Heart left ventricle (tissue), 16 donors: Measurements from ENCODE around the gene OR5D16. TPM values are rescaled to one million over a fixed set of nuclear protein-coding genes. Genes with fewer than 3 reads are reported as not detected.
"Not testable (repeated sequence)": the region's sequence is repeated elsewhere in the genome, so short reads cannot be mapped to it uniquely, and the experiment has no call there.

Experiments
- ATAC-seq, 4 donors: fragments of 200-7000 bp; cut with Tn5 transposase; one replicate each; pipeline ENCODE4 v1.9.1; 2020 to 2022; ENCODE audit warnings: moderate library complexity in 4 of 4, mild to moderate bottlenecking in 3 of 4, moderate number of reproducible peaks in 1 of 4
- DNase-seq, 5 donors: peaks; one replicate each; pipeline ENCODE4 v3.0.0-alpha.2; 2020
- H3K27ac ChIP-seq, 12 donors: fragments of 200-600 bp; sonication (generic) in 4 of 12; one replicate each; pipeline versions ENCODE4 v1.5.0 to v1.8.0; 2016 to 2022; ENCODE audit warnings: mild to moderate bottlenecking in 2 of 12
- H3K27me3 ChIP-seq, 9 donors: fragments of 200-600 bp; sonication (generic) in 2 of 9; one replicate each; pipeline versions ENCODE4 v1.5.1 to v1.8.0; 2016 to 2022; ENCODE audit warnings: mild to moderate bottlenecking in 3 of 9
- H3K36me3 ChIP-seq, 9 donors: fragments of 200-600 bp; sonication (generic) in 2 of 9; one replicate each; pipeline versions ENCODE4 v1.5.0 to v1.8.0; 2018 to 2022; ENCODE audit warnings: mild to moderate bottlenecking in 2 of 9
- H3K4me1 ChIP-seq, 12 donors: fragments of 200-600 bp; sonication (generic) in 4 of 12; one replicate each; pipeline versions ENCODE4 v1.5.0 to v1.8.0; 2016 to 2022; ENCODE audit warnings: mild to moderate bottlenecking in 3 of 12
- H3K4me3 ChIP-seq, 12 donors: fragments of 200-600 bp; sonication (generic) in 4 of 12; one replicate each; pipeline versions ENCODE4 v1.5.0 to v1.8.0; 2017 to 2022; ENCODE audit warnings: mild to moderate bottlenecking in 9 of 12, moderate library complexity in 4 of 12
- H3K9me3 ChIP-seq, 12 donors: fragments of 200-600 bp; sonication (generic) in 4 of 12; one replicate each; pipeline versions ENCODE4 v1.5.0 to v1.8.0; 2016 to 2022; ENCODE audit warnings: mild to moderate bottlenecking in 1 of 12
- WGBS, 4 donors: extraction: QIAGEN DNeasy Blood & Tissue Kit in 2 of 4; methylation state at CpG; one replicate each; pipeline versions ENCODE4 v1.1.5 to v1.1.7; 2013 to 2018; 5-methylcytosine and 5-hydroxymethylcytosine counted together
- intact Hi-C, 10 donors: fragments of 100-400 bp; cut with DNase I; formaldehyde crosslinking; loops; one replicate each; pipeline versions ENCODE4 v1.11.1 to v1.14.2; 2022
- polyA plus RNA-seq, 2 donors: library from polyadenylated mRNA; stranded (reverse); fragments of 200-250 nt; gene quantifications; one replicate each; pipeline ENCODE4 v1.2.3, GENCODE V29; 2013
- total RNA-seq, 9 donors: library from RNA; depleted of rRNA in 2 of 9; stranded (reverse); fragments of >200 nt in 2 of 9; fragmentation: NEBNext Ultra II Directional in 3 of 9; extraction: Animal tissue kit (Norgen Biotek cat#: 25700) in 3 of 9; gene quantifications; one replicate each; pipeline versions ENCODE4 v1.1.0 to v1.2.4, GENCODE V29; 2016 to 2023
- donor health status: ischemic (EF 13 %, LVEDD 7.1; RV severe dilation, severe dysfunction).
- donor health status: healthy with polysubstance abuse.
- donor health status: DM: no; HTN: yes; CAD: no.
- donor health status: DM: no; HTN: no; CAD: no.
- donor health status: ischemic (EF 25% LVEDD 6.9; RV normal size, moderate dysfunction).
- donor health status: ischemic (EF 25% LVEDD 5.7; RV mildly dilated, moderate dysfunction).
- donor health status: healthy.
- donor health status: DM: yes; HTN: yes; CAD: no.
- donor health status: ischemic (EF 35%, LVEDD 5.7; RV mildly dilated, moderate dysfunction).
- donor health status: nonischemic (EF 11% LVEDD 7.7; RV severe dilation, severe dysfunction).
- donor health status: DM: yes; HTN: yes; CAD: no.
- donor health status: PGD.
- donor health status: ischemic (EF 29% LVEDD 5.4; RV normal size, mild dysfunction).
- donor health status: nonischemic (EF 23%, LVEDD 6.1; RV moderate dilation, normal function).

Gene OR5D16
- total and polyA plus RNA-seq, 11 donors: not detected

- ATAC-seq, H3K27me3 ChIP-seq, H3K4me3 ChIP-seq, H3K4me1 ChIP-seq, H3K27ac ChIP-seq, intact Hi-C loops, H3K9me3 ChIP-seq, H3K36me3 ChIP-seq, DNase-seq: not testable (repeated sequence)
- WGBS, 4 donors: 82 to 92% (median 85%) methylated on average over 9 of the region's 9 CpGs
These were observed 46.9 kb downstream of the OR5D16 start for GRCh38 chr11:55885481-55885880.

Other genes starting within 250 kb of the OR5D16 start
- not detected for gene OR4C11, start 231.1 kb upstream of the OR5D16 start, total RNA-seq
- gene OR4C11, start 231.1 kb upstream of the OR5D16 start, polyA plus RNA-seq: not detected
- gene OR4P4, start 203.6 kb upstream of the OR5D16 start, total RNA-seq: not detected
- gene OR4P4, start 203.6 kb upstream of the OR5D16 start, polyA plus RNA-seq: not detected
- gene OR4S2, start 190.4 kb upstream of the OR5D16 start, total RNA-seq: not detected
- gene OR4S2, start 190.4 kb upstream of the OR5D16 start, polyA plus RNA-seq: not detected
- not detected for gene OR4C6, start 176.6 kb upstream of the OR5D16 start, total RNA-seq
- not detected for gene OR4C6, start 176.6 kb upstream of the OR5D16 start, polyA plus RNA-seq
- gene OR5D13, start 65.3 kb upstream of the OR5D16 start, total RNA-seq: not detected
- gene OR5D13, start 65.3 kb upstream of the OR5D16 start, polyA plus RNA-seq: not detected
- not detected for gene OR5D14, start 43.2 kb upstream of the OR5D16 start, total RNA-seq
- gene OR5D14, start 43.2 kb upstream of the OR5D16 start, polyA plus RNA-seq: not detected
- gene OR5L1, start 27.4 kb upstream of the OR5D16 start, total RNA-seq: not detected
- gene OR5L1, start 27.4 kb upstream of the OR5D16 start, polyA plus RNA-seq: not detected
- not detected for gene OR5D18, start 19.1 kb upstream of the OR5D16 start, total RNA-seq
- not detected for gene OR5D18, start 19.1 kb upstream of the OR5D16 start, polyA plus RNA-seq
- not detected for gene OR5L2, start 11.5 kb upstream of the OR5D16 start, total RNA-seq
- not detected for gene OR5L2, start 11.5 kb upstream of the OR5D16 start, polyA plus RNA-seq
- not detected for gene TRIM51, start 44.5 kb downstream of the OR5D16 start, total RNA-seq
- gene TRIM51, start 44.5 kb downstream of the OR5D16 start, polyA plus RNA-seq: not detected
- gene OR5W2, start 75.8 kb downstream of the OR5D16 start, total RNA-seq: not detected
- gene OR5W2, start 75.8 kb downstream of the OR5D16 start, polyA plus RNA-seq: not detected
- not detected for gene OR5I1, start 97.6 kb downstream of the OR5D16 start, total RNA-seq
- not detected for gene OR5I1, start 97.6 kb downstream of the OR5D16 start, polyA plus RNA-seq
- gene OR10AG1, start 131.2 kb downstream of the OR5D16 start, total RNA-seq: not detected
- gene OR10AG1, start 131.2 kb downstream of the OR5D16 start, polyA plus RNA-seq: not detected
- gene OR5F1, start 155.9 kb downstream of the OR5D16 start, total RNA-seq: not detected
- not detected for gene OR5F1, start 155.9 kb downstream of the OR5D16 start, polyA plus RNA-seq
- gene OR5AS1, start 188.9 kb downstream of the OR5D16 start, total RNA-seq: not detected
- not detected for gene OR5AS1, start 188.9 kb downstream of the OR5D16 start, polyA plus RNA-seq